B cell (primary cell): ENCODE data around the gene MRPL46. TPM values are rescaled to one million over a fixed set of nuclear protein-coding genes. Genes with fewer than 3 reads are reported as not detected.

Experiments
- ATAC-seq: fragments of 200-7000 bp; cut with Tn5 transposase; one replicate; pipeline ENCODE4 v1.10.0; 2021; ENCODE audit warnings: low read depth, mild to moderate bottlenecking, moderate number of reproducible peaks, moderate library complexity
- CTCF ChIA-PET: fragments of 350-600 bp; sonication (Branson Sonifier 250); formaldehyde crosslinking; loops from one replicate; lab custom pipeline; 2021; ENCODE audit warnings: antibody characterized with exemption, inconsistent platforms; lab: Charles Lee
- POLR2A ChIA-PET: fragments of 350-600 bp; sonication (Branson Sonifier 250); formaldehyde crosslinking; loops from one replicate; lab custom pipeline; 2021; ENCODE audit warnings: antibody characterized with exemption; lab: Charles Lee
- DNase-seq: peaks from one replicate; pipeline ENCODE4 v3.0.0; 2013
- H2AFZ ChIP-seq: 2 replicates; pipeline ENCODE4 v1.6.1; 2012; ENCODE audit warnings: mild to moderate bottlenecking, low read depth, low read length; ENCODE audit not compliant: insufficient read depth, poor library complexity, severe bottlenecking
- H3K27ac ChIP-seq, 2 donors: 1 replicate in 1 of 2; 2 replicates in 1 of 2; pipeline ENCODE4 v1.5.1; 2012 to 2013; ENCODE audit warnings: low read length in 2 of 2, mild to moderate bottlenecking in 2 of 2, moderate library complexity in 1 of 2
- H3K27me3 ChIP-seq, 4 experiments: fragments of 200-600 bp in 1 of 4; sonication (generic) in 1 of 4; replicated peaks in 1 of 4; 1 replicate in 2 of 4; 2 replicates in 2 of 4; pipeline versions ENCODE4 v1.6.1 to v1.7.0; 2013 to 2016; ENCODE audit warnings: low read length in 3 of 4, mild to moderate bottlenecking in 2 of 4, mixed read lengths in 1 of 4, moderate library complexity in 1 of 4; ENCODE audit not compliant: insufficient read depth in 4 of 4, control insufficient read depth in 3 of 4; ENCODE audit errors: control extremely low read depth in 1 of 4
- H3K36me3 ChIP-seq, 2 experiments: replicated peaks in 1 of 2; 1 replicate in 1 of 2; 2 replicates in 1 of 2; pipeline versions ENCODE4 v1.6.1 to v1.7.1; 2013; ENCODE audit warnings: low read length in 1 of 2; ENCODE audit not compliant: insufficient read depth in 2 of 2, control insufficient read depth in 1 of 2; ENCODE audit errors: control extremely low read depth in 1 of 2, extremely low read depth in 1 of 2
- H3K4me1 ChIP-seq, 2 donors: fragments of 200-600 bp in 1 of 2; sonication (generic) in 1 of 2; 1 replicate in 1 of 2; 2 replicates in 1 of 2; pipeline versions ENCODE4 v1.5.1 to v1.6.1; 2013 to 2017; ENCODE audit warnings: low read length in 2 of 2; ENCODE audit not compliant: control insufficient read depth in 2 of 2, insufficient read depth in 2 of 2
- H3K4me2 ChIP-seq: replicated peaks from 2 replicates; pipeline ENCODE3; 2012; ENCODE audit warnings: mild to moderate bottlenecking, low read depth, low read length; ENCODE audit not compliant: poor library complexity, severe bottlenecking
- H3K4me3 ChIP-seq, 5 experiments: fragments of 200-600 bp in 1 of 5; sonication (generic) in 1 of 5; 1 replicate in 3 of 5; 2 replicates in 2 of 5; pipeline versions ENCODE4 v1.5.1 to v1.7.0; 2011 to 2016; ENCODE audit warnings: low read length in 4 of 5, mild to moderate bottlenecking in 4 of 5, low read depth in 2 of 5, control low read depth in 1 of 5, moderate library complexity in 1 of 5; ENCODE audit not compliant: insufficient read depth in 1 of 5; ENCODE audit errors: control extremely low read depth in 1 of 5, extremely low read depth in 1 of 5
- H3K79me2 ChIP-seq: fragments of 200-600 bp; sonication (generic); one replicate; pipeline ENCODE4 v1.6.0; 2016; ENCODE audit warnings: low read length; ENCODE audit not compliant: control insufficient read depth, insufficient read depth
- H3K9ac ChIP-seq: fragments of 200-600 bp; sonication (generic); 2 replicates; pipeline ENCODE4 v1.6.1; 2017; ENCODE audit warnings: mild to moderate bottlenecking, low read length, moderate library complexity
- H3K9me3 ChIP-seq, 3 donors: one replicate each; pipeline versions ENCODE4 v1.6.1 to v1.7.1; 2013; ENCODE audit warnings: low read length in 2 of 3; ENCODE audit not compliant: control insufficient read depth in 2 of 3, insufficient read depth in 1 of 3; ENCODE audit errors: control extremely low read depth in 1 of 3
- H4K20me1 ChIP-seq: 2 replicates; pipeline ENCODE4 v1.6.0; 2012; ENCODE audit warnings: mild to moderate bottlenecking, low read length; ENCODE audit not compliant: insufficient read depth, control insufficient read depth, poor library complexity, severe bottlenecking
- H3K27ac Mint-ChIP-seq: one replicate; pipeline ENCODE4 v1.8.0; 2021; ENCODE audit warnings: mixed read lengths
- H3K27me3 Mint-ChIP-seq: one replicate; pipeline ENCODE4 v1.8.0; 2021; ENCODE audit warnings: mixed read lengths
- H3K4me1 Mint-ChIP-seq: one replicate; pipeline ENCODE4 v1.8.0; 2021; ENCODE audit warnings: mixed read lengths
- H3K4me3 Mint-ChIP-seq: one replicate; pipeline ENCODE4 v1.8.0; 2021; ENCODE audit warnings: mixed read lengths
- H3K9me3 Mint-ChIP-seq: one replicate; pipeline ENCODE4 v1.8.0; 2022; ENCODE audit warnings: mixed read lengths; ENCODE audit not compliant: insufficient read depth
- CTCF ChIP-seq: fragments of 200-600 bp; IDR thresholded peaks from one replicate; pipeline ENCODE4 v1.8.0; 2022; ENCODE audit warnings: antibody characterized with exemption, mild to moderate bottlenecking
- EZH2 ChIP-seq: IDR thresholded peaks from 2 replicates; pipeline ENCODE4 v1.6.1; 2012; ENCODE audit warnings: borderline replicate concordance, low read depth, mild to moderate bottlenecking, moderate library complexity, low read length; ENCODE audit not compliant: insufficient read depth, poor library complexity, severe bottlenecking
- WGBS: methylation state at CpG from one replicate; pipeline ENCODE4 v1.1.5; 2013; ENCODE audit warnings: missing lambda C conversion rate; ENCODE audit not compliant: insufficient coverage; 5-methylcytosine and 5-hydroxymethylcytosine counted together
- intact Hi-C: fragments of 100-400 bp; cut with micrococcal nuclease; formaldehyde crosslinking; loops from one replicate; pipeline ENCODE4 v1.10.0; 2022
- polyA plus RNA-seq: library from polyadenylated mRNA; depleted of rRNA; stranded (reverse); fragments of >200 nt; gene quantifications from 2 replicates; pipeline ENCODE4 v1.2.3, GENCODE V29; 2012
- total RNA-seq, 2 donors: library from RNA; stranded (reverse); fragments of 120-200 nt in 1 of 2; gene quantifications; 1 replicate in 1 of 2; 2 replicates in 1 of 2; pipeline versions ENCODE4 v1.2.3 to v1.2.4, GENCODE V29; 2013 to 2022

Gene MRPL46
- total and polyA plus RNA-seq, 2 donors (not counting 1 experiment from before 2014, with no cell fraction given): 14.3 to 24.6 TPM

- TF ChIP-seq EZH2 (no peak), CTCF (no peak)
- no peak overlapping the region for H3K9ac ChIP-seq
- WGBS: 86% methylated on average over 1 of the region's 2 CpGs
- peaks cover 14 to 17% of the 10 kb centered on the region in 2 donors for H3K4me1 ChIP-seq
- ATAC-seq (no peak), DNase-seq (no peak)
- Mint-ChIP-seq H3K4me1 (peaks cover 25% of the 10 kb centered on the region), H3K27me3 (no peaks in the 10 kb centered on the region), H3K27ac (no peak overlapping the region), H3K4me3 (no peak overlapping the region), H3K9me3 (no peaks in the 10 kb centered on the region)
- H3K27ac ChIP-seq: no peak overlapping the region
- H2AFZ ChIP-seq: no peak overlapping the region
- ChIA-PET POLR2A (no interaction called here), CTCF (interaction anchor here (1.7 kb wide), 1 partner anchor 13 kb away, joined by 4 read pairs; no protein-coding TSS in a partner anchor)
- no peak overlapping the region for H3K4me2 ChIP-seq
- H3K27me3 ChIP-seq: no peaks in the 10 kb centered on the region
- H4K20me1 ChIP-seq: no peaks in the 10 kb centered on the region
- no peaks in the 10 kb centered on the region for H3K9me3 ChIP-seq
- intact Hi-C loops: loop anchor here (10.0 kb wide), 1 partner anchor 781 kb away; the partner anchor contains the start of gene FANCI
- peaks cover 0 to 60% of the 10 kb centered on the region in 2 experiments for H3K36me3 ChIP-seq
- H3K79me2 ChIP-seq: peaks cover 33% of the 10 kb centered on the region
- H3K4me3 ChIP-seq: no peak overlapping the region
These were observed 3.2 kb downstream of the MRPL46 start for GRCh38 chr15:88463870-88464532.

- POLR2A ChIA-PET: no interaction called here
- no peak overlapping the region for H3K9ac ChIP-seq
- no peak overlapping the region for H3K27ac ChIP-seq
- no peaks in the 10 kb centered on the region for H4K20me1 ChIP-seq
- Mint-ChIP-seq H3K27ac (no peak overlapping the region), H3K4me1 (no peaks in the 10 kb centered on the region), H3K27me3 (no peaks in the 10 kb centered on the region), H3K9me3 (no peaks in the 10 kb centered on the region), H3K4me3 (no peak overlapping the region)
- no peak overlapping the region for H2AFZ ChIP-seq
- ATAC-seq: no peak
- no peaks in the 10 kb centered on the region for H3K79me2 ChIP-seq
- WGBS: 94% methylated on average over 2 of the region's 3 CpGs
- H3K27me3 ChIP-seq: no peaks in the 10 kb centered on the region
- no peak overlapping the region for H3K4me2 ChIP-seq
- TF ChIP-seq CTCF (no peak), EZH2 (no peak)
- H3K9me3 ChIP-seq: no peaks in the 10 kb centered on the region
- intact Hi-C loops: loop anchor here (10.0 kb wide), 1 partner anchor 212 kb away; no protein-coding TSS in a partner anchor
- H3K4me3 ChIP-seq: no peak overlapping the region
- H3K4me1 ChIP-seq: peaks cover 0 to 5% of the 10 kb centered on the region in 2 donors
- peaks cover 0 to 47% of the 10 kb centered on the region in 2 experiments for H3K36me3 ChIP-seq
- no peak for DNase-seq
- CTCF ChIA-PET: no interaction called here
These were observed 10.5 kb downstream of the MRPL46 start for GRCh38 chr15:88456733-88457132.
